ENCODE measurements around the gene SUPT6H.
"Not testable (repeated sequence)": the region's sequence is repeated elsewhere in the genome, so short reads cannot be mapped to it uniquely, and the experiment has no call there.

SUPT6H gene

GRCh38 chr17:28641579-28641978, 20.4 kb upstream of the SUPT6H start:
- peaks cover 44% of the 10 kb centered on the region for H3K4me1 Mint-ChIP-seq

GRCh38 chr17:28643983-28644786, 17.8 kb upstream of the SUPT6H start:
- Mint-ChIP-seq H3K4me1 (peaks cover 47% of the 10 kb centered on the region), H3K27ac (peak overlapping the region; percentile 90), H3K4me3 (peak overlapping the region; percentile 90), H3K9me3 (no peaks in the 10 kb centered on the region), H3K36me3 (peaks cover 75% of the 10 kb centered on the region)
- ATAC-seq: peak; percentile 3
- DNase-seq (ENCODE audit: low spot score in 2 of 2): peak in 1 of 2 donors; percentile 60

More at GRCh38 chr17:28641579-28641978, 20.4 kb upstream of the SUPT6H start:
- peaks cover 79% of the 10 kb centered on the region for H3K36me3 Mint-ChIP-seq
- no peaks in the 10 kb centered on the region for H3K9me3 Mint-ChIP-seq
- H3K27ac Mint-ChIP-seq: peak overlapping the region; percentile 23
- ATAC-seq: no peak
- no peak overlapping the region for H3K4me3 Mint-ChIP-seq
- DNase-seq (ENCODE audit: low spot score in 2 of 2): no peak

- DNase-seq (ENCODE audit: low spot score in 2 of 2) (peak; percentile 81 to 96), ATAC-seq (peak; percentile 99)
- H3K9me3 Mint-ChIP-seq: no peaks in the 10 kb centered on the region
- peak within 1 kb of the TSS; percentile 90 for H3K4me3 Mint-ChIP-seq
- H3K27ac Mint-ChIP-seq: peak within 1 kb of the TSS; percentile 90
- peaks cover 42% of the 10 kb centered on the region for H3K4me1 Mint-ChIP-seq
- peaks cover 74% of the 10 kb centered on the region for H3K36me3 Mint-ChIP-seq
Measured at GRCh38 chr17:28644787-28645575, 17.0 kb upstream of the SUPT6H start, which contains the start of gene BLTP2. TSS of gene BLTP2 (minus strand) at chr17:28645158. CDS start at chr17:28645056, 102 bp downstream.

- no peak for DNase-seq (ENCODE audit: low spot score in 2 of 2)
- H3K36me3 Mint-ChIP-seq: peaks cover 74% of the 10 kb centered on the region
- H3K9me3 Mint-ChIP-seq: no peaks in the 10 kb centered on the region
Measured at GRCh38 chr17:28645576-28645939, 16.4 kb upstream of the SUPT6H start.

GRCh38 chr17:28646039-28646754, 15.8 kb upstream of the SUPT6H start:
- no peak for ATAC-seq
- Mint-ChIP-seq H3K36me3 (peaks cover 74% of the 10 kb centered on the region), H3K9me3 (no peaks in the 10 kb centered on the region), H3K4me1 (peaks cover 37% of the 10 kb centered on the region), H3K27ac (peak overlapping the region; percentile 87), H3K4me3 (peak overlapping the region; percentile 90)
- DNase-seq (ENCODE audit: low spot score in 2 of 2): no peak

More at GRCh38 chr17:28645576-28645939, 16.4 kb upstream of the SUPT6H start:
- no peak for ATAC-seq
- peak overlapping the region; percentile 90 for H3K4me3 Mint-ChIP-seq
- H3K4me1 Mint-ChIP-seq: peaks cover 37% of the 10 kb centered on the region
- H3K27ac Mint-ChIP-seq: peak overlapping the region; percentile 87

- peak overlapping the region; percentile 54 for H3K27ac Mint-ChIP-seq
- ATAC-seq: no peak
- no peaks in the 10 kb centered on the region for H3K9me3 Mint-ChIP-seq
- DNase-seq (ENCODE audit: low spot score in 2 of 2): no peak
- H3K36me3 Mint-ChIP-seq: peaks cover 74% of the 10 kb centered on the region
- no peak overlapping the region for H3K4me3 Mint-ChIP-seq
- peaks cover 25% of the 10 kb centered on the region for H3K4me1 Mint-ChIP-seq
Measured at GRCh38 chr17:28648698-28649097, 13.3 kb upstream of the SUPT6H start.

GRCh38 chr17:28655160-28655559, 6.8 kb upstream of the SUPT6H start:
- DNase-seq (ENCODE audit: low spot score in 2 of 2) (no peak), ATAC-seq (peak; percentile 74)
- Mint-ChIP-seq H3K27ac (no peak overlapping the region), H3K36me3 (peaks cover 83% of the 10 kb centered on the region), H3K4me1 (peaks cover 14% of the 10 kb centered on the region), H3K9me3 (no peaks in the 10 kb centered on the region), H3K4me3 (no peak overlapping the region)

GRCh38 chr17:28657756-28658155, 4.2 kb upstream of the SUPT6H start:
- Mint-ChIP-seq H3K27ac (peak overlapping the region; percentile 13), H3K4me1 (peaks cover 28% of the 10 kb centered on the region), H3K4me3 (no peak overlapping the region), H3K36me3 (peaks cover 75% of the 10 kb centered on the region), H3K9me3 (no peaks in the 10 kb centered on the region)
- DNase-seq (ENCODE audit: low spot score in 2 of 2) (no peak), ATAC-seq (no peak)

GRCh38 chr17:28658342-28658741, 3.7 kb upstream of the SUPT6H start:
- H3K4me3 Mint-ChIP-seq; ATAC-seq; H3K9me3 Mint-ChIP-seq; DNase-seq (ENCODE audit: low spot score in 2 of 2): not testable (repeated sequence)
- Mint-ChIP-seq H3K36me3 (peaks cover 73% of the 10 kb centered on the region), H3K4me1 (peaks cover 33% of the 10 kb centered on the region), H3K27ac (peak overlapping the region; percentile 13)

- H3K9me3 Mint-ChIP-seq; ATAC-seq; H3K4me3 Mint-ChIP-seq; H3K27ac Mint-ChIP-seq; DNase-seq (ENCODE audit: low spot score in 2 of 2): not testable (repeated sequence)
- Mint-ChIP-seq H3K36me3 (peaks cover 73% of the 10 kb centered on the region), H3K4me1 (peaks cover 39% of the 10 kb centered on the region)
Measured at GRCh38 chr17:28658766-28659496, 3.1 kb upstream of the SUPT6H start.

- H3K36me3 Mint-ChIP-seq: peaks cover 73% of the 10 kb centered on the region
- ATAC-seq; DNase-seq (ENCODE audit: low spot score in 2 of 2); H3K27ac Mint-ChIP-seq; H3K9me3 Mint-ChIP-seq: not testable (repeated sequence)
- peaks cover 44% of the 10 kb centered on the region for H3K4me1 Mint-ChIP-seq
- H3K4me3 Mint-ChIP-seq: peak overlapping the region; percentile 97
Measured at GRCh38 chr17:28659497-28659881, 2.5 kb upstream of the SUPT6H start.

GRCh38 chr17:28662527-28662829, 473 bp downstream of the SUPT6H start:
- Mint-ChIP-seq H3K4me1 (peaks cover 54% of the 10 kb centered on the region), H3K9me3 (no peaks in the 10 kb centered on the region), H3K36me3 (peaks cover 82% of the 10 kb centered on the region), H3K4me3 (peak overlapping the region; percentile 97), H3K27ac (peak overlapping the region; percentile 99)
- DNase-seq (ENCODE audit: low spot score in 2 of 2): no peak
- no peak for ATAC-seq

- Mint-ChIP-seq H3K4me1 (peaks cover 62% of the 10 kb centered on the region), H3K9me3 (no peaks in the 10 kb centered on the region), H3K4me3 (peak overlapping the region; percentile 97), H3K27ac (peak overlapping the region; percentile 99), H3K36me3 (peaks cover 81% of the 10 kb centered on the region)
- no peak for DNase-seq (ENCODE audit: low spot score in 2 of 2)
- no peak for ATAC-seq
Measured at GRCh38 chr17:28663723-28664122, 1.7 kb downstream of the SUPT6H start.

GRCh38 chr17:28665994-28666393, 4.0 kb downstream of the SUPT6H start:
- Mint-ChIP-seq H3K4me1 (peaks cover 49% of the 10 kb centered on the region), H3K27ac (no peak overlapping the region), H3K9me3 (no peaks in the 10 kb centered on the region), H3K36me3 (peaks cover 82% of the 10 kb centered on the region), H3K4me3 (no peak overlapping the region)
- ATAC-seq: no peak
- DNase-seq (ENCODE audit: low spot score in 2 of 2): no peak
